ENCODE data around the gene NUDT22.

The NUDT22 gene, protein sequence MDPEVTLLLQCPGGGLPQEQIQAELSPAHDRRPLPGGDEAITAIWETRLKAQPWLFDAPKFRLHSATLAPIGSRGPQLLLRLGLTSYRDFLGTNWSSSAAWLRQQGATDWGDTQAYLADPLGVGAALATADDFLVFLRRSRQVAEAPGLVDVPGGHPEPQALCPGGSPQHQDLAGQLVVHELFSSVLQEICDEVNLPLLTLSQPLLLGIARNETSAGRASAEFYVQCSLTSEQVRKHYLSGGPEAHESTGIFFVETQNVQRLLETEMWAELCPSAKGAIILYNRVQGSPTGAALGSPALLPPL

DNA sequence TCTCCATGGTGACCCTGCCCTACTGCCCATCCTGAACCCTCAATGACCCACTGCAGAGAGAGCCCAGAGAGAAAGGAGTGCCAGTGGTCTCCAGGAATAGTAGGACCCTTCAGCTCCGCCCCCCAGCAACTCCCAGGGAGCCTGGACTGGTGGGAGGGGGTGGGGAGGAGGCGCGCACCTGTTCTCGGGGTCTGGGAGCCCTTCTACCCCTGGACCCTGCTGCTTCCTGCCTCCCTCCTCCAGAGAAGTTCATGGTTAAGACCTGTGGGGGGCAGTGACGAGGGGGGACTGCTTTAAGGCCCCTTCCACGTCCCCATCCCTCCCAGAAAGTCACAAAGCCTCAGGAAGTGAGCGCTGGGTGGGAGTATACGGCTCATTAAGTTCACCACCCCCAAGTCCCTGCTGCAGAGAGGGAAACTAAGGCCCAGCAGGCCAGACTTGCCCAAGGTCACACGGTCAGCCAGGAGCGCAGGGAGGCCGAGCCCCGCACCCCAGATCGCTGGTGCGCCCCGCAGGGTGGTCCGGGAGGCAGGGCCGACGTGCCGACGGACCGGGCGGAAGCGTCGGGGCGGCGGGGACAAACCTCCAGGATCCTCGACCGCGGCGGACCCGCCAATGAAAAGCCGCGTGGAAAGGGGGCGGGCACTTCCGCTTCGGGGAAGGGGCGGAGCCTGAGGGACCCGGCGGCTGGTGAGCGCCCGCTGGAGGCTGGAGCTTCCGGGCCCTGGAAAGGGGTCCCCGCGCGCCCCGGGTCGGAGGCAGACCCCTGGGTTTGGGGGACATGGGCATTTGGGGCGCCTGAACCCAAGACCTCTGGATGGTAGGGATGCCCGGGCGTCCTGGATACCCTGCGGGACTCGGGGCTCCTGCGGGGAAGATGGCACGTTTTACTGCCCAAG, at the start of gene NUDT22, which contains the start of gene TRPT1:
Gene NUDT22 (plus strand): TSS at position 667 of the 899 bp plus-strand sequence. CDS start 379 bp downstream, outside the sequence.
Gene TRPT1 (minus strand): TSS at position 579 of the 899 bp plus-strand sequence. CDS start 326 bp downstream, at position 253.
- peak; percentile 97 for DNase-seq

DNA sequence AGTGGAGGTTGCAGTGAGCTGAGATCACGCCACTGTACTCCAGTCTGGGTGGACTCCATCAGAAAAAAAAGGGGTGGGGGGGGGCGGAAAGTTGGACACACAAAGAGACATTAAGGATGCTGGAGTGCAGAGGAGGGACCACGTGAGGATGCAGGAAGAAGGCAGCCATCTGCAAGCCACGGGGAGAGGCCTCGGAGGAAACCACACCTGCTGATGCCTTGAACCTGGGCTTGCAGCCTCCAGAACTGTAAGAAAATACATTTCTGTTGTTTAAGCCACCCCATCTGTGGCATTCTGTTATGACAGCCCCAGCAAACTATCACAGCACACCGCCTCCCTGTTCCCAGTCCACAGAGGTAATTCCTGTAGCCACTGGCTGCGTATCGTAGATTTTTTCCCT, 49.3 kb upstream of the NUDT22 start:
- DNase-seq = no peak

DNA sequence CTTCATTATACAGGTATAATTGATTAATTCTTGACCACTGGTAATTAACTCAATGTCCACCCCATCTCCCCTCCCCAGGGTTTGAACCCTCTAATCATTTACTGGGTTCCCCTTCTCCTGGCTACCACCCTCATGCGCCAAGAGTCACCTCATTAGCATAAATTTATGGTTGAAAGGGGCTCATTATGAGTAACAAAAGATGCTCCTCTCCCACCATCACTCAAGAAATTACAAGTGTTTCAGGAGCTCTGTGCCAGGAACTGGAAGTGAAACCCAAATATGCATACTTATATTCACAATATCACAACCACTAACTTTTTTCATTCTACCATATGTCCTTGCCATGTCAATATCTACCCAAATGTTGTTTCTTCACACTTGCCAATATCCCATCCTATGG, 47.9 kb upstream of the NUDT22 start:
- DNase-seq = no peak

DNA sequence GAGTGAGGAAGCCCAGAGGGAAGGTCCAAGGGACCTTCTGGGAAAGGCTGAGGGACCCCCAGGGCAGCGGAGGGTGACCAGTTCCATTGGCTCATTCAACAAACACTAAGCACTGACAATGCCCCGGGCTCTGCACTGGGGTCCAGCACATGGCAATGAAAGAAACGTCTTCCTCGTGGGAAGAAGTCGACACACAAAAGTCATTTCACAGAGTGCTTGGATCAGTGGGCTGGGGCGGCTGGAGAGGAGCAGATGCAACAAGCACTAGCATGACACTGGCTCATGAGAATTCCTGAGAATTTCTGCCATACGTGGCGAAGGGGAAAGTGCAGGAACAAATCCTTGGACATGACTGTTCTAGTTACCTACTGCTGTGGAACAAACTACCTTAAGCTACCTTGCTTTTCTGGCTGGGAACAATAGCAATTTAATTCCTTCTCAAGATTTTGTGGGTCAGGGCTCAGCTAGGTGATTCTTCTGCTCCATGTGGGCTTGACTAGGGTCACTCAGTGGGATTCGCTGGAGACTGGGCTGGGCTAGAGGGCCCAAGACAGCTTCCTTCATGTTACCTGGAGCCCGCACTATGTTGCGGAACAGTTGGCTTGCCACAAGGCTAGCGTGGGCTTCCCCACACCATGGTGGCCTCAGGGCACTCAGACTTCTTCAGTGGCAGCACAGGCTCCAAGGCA, 47.0 kb upstream of the NUDT22 start:
- no peak for DNase-seq

DNA sequence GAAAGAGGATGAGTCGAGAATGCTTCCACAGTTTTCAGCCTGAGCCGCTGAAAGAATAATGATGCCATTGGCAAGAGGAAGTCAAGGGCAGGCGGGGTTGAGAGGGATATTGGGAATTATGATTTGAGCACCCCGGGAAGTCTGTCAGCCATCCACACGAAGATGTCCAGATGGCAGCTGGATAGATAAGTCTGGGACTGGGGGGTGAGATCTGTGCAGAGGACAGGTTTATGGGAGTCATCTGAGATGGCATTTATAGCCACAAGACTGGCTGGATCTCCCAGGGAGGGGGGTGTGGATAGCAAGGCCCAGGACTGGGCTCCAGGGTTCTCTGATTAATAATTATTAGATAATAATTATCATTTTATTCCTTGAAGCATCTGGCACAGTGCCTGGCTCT, 45.2 kb upstream of the NUDT22 start:
- no peak for DNase-seq

DNA sequence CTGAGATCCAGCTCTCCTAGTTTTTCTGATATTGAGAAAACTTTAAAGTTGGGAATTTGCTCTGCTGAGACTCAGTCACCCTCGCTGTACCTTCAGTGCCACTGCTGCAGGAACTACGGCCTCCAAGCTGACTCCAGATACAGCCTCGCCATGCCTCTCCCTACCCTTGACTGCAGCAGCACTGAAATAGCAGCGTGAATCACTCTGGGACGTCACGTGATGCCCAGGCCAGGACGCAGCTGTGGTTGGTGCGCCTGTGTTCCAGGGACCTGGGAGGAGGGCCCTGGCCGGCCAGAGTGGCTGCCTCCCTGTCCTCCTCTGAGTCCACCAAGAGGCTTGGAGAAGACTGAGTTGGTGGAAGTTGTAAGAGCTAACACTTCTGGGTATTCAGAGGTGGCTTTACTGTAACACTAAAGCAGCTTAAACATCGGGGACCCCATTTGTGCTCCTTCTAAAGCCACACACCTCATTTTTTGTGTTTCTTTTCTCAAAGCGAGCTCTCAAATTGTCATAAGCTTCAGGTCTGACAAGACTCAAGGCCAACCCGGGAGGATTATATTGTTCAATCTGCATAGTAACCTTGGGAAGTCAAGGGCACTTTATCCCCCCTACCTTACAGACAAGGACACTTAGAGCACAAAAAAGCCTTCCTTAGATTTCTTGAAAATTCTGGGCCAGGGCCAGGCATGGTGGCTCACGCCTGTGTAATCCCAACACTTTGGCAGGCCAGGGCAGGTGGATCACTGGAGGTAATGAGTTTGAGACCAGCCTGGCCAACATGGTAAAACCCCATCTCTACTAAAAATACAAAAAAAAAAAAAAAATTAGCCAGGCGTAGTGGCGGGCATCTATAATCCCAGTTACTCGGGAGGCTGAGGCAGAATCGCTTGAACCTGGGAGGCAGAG, 44.3 kb upstream of the NUDT22 start:
- DNase-seq = peak; percentile 70

DNA sequence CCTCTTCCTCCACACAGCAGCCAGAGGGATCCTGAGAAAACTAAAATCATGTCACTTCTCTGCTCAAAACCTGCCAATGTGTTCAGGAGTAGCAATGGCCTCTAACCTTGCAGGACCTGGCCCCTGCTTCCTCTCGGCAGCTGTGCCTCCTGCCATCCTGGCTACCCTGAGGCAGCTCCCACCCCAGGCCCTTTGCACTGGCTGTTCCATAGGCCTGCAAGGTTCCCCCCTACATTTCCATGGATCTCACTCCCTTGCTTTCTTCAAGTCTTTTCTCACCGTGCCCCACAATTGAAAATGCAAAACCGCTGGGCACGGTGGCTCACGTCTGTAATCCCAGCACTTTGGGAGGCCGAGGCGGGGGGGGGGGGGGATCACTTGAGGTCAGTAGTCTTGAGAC, 42.2 kb upstream of the NUDT22 start:
- DNase-seq = no peak

DNA sequence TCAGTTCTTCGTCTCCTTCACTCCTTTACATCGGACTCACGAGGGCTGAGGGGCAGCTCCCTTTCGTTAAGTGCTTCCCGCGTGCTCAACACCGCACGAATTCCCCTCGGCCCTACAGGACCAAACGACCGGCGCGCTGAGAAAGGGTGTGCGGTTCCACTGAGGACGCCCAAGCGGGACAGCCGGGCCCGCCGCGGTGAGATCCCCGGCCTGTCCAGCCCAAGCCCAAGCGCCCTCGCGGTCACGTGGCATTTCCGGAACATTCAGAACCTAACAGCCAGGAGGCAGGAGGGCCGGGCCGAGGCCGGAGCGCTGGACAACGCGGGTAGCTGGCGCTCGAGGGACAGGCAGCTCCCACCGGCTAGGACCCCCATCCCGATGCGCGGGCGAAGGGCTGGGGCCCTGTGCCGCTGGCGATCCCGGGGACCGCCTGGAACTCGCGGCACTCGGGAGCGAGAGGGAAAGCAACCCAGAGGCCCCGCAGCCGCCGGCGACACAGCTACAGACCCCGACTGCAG, 40.8 kb upstream of the NUDT22 start:
- no peak for DNase-seq

DNA sequence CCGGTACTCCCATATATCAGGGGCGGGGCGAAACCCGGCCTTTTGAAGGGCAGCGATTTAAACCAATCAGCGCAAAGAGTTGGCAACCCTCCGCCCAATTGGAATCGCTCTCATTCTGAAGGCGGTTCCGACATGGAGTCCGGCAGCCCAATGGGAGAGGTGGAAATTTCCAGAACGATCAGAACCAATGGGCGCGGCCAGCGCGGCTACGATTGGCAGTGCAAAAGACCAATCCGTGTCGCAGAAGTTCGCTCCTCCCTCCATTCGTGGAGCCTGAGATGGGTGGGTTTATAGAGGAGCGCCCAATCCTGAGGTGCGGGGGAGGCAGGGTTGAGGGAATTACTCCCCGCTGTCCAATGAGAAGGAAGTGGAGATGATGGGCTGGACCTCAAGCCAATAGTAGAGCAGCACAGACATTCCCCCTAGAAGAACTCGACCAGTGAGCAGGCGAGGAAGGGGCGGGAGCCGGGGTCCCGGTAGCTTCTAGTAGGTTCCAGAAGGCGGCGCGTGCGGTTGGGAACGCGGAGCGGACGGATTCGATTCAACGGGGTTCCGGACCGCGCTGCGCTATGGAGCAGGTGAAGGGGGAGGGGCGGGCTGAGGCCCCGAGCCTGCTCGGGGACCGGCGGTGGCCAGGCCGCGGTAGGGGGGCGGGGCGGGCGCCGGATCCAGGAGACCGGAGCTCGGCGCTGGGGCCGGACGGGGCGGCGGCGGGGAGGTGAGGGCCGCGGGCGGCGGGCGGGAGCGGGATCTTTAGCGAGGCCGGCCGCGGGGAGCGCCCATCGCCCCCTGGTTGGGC, 40.2 kb upstream of the NUDT22 start, which contains the start of gene STIP1:
Gene STIP1 (plus strand): TSS at position 479 of the 799 bp plus-strand sequence. CDS start 91 bp downstream, at position 570.
- peak; percentile 98 for DNase-seq

DNA sequence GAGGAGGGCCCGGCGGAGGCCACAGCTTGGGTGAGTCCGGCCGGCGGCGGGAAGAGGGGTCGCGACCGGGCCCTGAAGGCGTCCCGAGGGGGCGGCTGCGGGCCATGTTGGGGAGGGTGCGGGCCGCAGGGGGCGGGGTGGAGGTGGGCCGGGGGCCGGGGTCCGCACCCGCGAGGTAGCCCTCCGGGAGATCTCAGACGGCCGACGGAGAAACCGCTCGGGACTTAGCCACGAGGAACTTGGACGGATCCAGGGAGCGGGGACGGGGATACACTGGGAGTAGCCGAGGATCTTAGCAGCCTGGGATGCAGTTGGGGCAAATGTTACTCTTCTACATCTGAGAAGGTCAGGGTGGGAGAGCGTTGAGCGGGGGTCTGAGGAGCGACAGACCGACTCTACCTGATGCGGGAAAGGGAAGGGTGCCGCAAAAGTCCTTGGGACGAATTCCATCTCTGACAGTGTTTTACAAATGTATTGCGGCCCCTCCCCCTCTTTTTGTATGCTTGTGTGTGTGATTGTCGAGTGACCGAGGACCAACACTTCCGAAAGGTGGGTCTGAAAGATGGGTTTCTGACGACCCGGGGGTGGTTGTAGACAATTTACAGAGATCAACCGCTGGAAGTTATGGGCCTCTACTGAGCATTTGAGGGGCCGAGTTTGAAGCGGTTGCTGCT, 39.4 kb upstream of the NUDT22 start:
- DNase-seq = peak; percentile 59

DNA sequence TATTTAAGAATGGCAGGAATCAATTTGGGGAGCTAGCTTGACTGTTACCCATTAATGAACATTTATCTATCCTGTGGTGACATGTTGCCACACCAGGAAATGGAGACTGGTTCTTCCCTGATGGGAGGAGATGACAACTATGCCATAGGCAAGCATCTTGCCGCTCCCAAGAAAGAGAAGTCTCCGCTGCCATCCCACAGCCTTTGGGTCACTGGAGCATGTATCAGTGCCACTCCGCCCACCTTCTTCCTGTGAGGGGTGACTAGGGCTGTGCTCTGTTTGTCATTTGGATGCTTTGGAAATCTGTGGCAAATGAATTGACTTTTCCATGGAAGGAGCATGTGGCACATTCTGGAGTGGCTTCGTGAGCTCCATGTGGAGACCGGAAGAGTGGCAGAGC, 33.6 kb upstream of the NUDT22 start:
- no peak for DNase-seq

DNA sequence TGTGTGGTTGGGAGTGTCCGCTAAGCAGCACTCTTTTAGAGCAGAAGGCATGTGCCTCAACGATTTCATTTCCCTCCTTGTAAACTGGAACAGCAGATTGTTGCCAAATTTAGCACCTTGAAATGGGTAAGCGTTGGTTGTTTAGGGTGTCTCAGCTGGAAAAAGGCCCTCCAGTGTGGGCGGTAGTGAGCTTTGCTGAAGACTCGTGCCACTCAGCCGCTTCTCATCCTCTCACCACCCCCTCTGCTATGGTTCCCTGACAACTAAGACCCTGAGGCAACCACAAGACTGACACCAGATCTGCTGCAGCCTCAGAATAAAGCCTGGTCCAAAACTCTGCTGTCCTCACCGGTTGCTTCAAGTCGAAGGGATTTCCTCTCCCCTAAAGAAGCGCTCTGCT, 29.4 kb upstream of the NUDT22 start:
- DNase-seq = no peak

DNA sequence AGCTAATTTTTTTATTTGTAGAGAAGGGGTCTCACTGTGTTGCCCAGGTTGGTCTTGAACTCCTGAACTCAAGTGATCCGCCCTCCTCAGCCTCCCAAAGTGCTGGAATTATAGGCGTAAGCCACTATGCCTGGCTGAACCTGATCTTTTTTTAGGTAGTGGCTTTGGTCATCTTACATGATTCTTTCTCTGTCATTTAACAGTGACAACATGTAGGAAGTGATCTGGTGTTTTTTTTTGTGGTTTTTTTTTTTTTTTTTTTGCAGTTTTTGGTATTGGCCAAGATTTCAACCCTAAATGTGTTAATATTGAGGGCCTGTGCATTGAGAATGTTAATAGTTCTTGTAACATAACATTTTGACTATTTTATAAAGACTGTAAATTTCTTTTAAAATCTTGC, 27.6 kb upstream of the NUDT22 start:
- no peak for DNase-seq

DNA sequence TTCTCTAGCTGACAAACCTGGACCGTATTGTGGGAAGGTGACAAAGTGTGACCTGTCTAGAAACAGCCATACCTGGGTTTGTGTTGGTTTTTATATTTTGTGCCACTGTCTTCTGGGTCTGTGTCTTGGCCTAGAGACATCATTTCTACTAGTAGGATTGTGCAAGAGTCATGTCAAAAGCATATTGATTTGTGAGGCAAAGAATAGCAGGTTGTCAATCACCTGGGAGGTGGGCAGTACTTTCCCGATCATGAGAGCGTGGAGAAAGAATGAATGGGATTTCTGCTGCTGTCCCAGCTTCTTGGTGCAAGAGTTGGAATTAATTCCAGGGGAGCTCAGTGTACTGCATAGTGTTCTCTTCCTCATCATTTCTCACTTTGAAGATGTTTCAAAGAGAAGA, 24.5 kb upstream of the NUDT22 start:
- DNase-seq = no peak

DNA sequence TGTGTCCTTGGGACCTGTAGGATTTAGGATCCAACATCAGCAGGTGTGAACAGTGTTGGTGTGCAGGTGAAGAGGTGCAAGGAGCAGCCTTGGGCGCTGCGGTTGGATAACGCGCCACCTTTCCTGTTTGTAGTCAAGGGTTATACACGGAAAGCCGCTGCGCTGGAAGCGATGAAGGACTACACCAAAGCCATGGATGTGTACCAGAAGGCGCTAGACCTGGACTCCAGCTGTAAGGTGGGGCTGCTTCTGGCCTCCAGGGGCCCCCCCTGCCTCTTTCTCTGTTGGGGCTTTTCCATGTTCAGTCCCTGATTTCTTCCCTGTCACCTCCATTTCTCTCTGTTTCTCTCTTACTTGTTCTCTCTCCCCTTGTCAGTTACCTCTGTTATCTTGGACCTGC, 23.1 kb upstream of the NUDT22 start:
- DNase-seq = no peak

DNA sequence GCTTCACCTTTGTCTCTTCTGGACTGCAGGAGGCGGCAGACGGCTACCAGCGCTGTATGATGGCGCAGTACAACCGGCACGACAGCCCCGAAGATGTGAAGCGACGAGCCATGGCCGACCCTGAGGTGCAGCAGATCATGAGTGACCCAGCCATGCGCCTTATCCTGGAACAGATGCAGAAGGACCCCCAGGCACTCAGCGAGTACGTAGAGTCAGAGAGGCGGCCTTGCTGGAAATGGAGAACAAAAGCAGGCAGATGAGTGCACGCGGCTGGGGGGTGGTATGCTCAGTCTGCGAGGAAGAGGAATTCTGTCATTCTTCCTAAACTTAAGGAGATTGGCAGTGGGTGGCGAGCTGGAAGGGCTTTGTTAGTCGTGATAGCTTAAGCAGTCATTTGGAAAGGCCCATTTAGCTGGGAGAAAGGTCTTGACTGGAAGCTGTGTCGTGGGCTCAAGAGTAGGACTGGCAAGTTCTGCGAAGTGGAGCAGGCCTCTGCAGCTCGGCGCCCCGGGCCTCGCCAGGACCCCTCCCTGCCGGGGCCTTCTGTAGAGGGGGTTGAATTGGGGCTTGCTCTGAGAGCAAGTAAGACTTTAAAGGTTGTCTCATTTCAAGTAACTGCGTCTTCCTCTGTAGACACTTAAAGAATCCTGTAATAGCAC, 22.5 kb upstream of the NUDT22 start:
- no peak for DNase-seq

DNA sequence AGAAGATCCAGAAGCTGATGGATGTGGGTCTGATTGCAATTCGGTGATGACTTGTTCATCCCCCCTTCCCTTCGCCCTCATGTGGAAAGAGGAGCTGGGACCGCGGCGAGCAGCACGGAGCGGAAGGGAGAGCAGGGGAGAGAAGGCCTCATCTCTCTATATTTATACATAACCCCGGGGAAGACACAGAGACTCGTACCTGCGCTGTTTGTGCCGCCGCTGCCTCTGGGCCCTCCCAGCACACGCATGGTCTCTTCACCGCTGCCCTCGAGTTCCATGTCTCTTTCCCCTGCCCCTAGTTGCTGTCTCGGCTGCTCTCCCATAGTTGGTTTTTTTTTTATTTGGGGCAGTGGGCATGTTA, 22.0 kb upstream of the NUDT22 start:
- no peak for DNase-seq

DNA sequence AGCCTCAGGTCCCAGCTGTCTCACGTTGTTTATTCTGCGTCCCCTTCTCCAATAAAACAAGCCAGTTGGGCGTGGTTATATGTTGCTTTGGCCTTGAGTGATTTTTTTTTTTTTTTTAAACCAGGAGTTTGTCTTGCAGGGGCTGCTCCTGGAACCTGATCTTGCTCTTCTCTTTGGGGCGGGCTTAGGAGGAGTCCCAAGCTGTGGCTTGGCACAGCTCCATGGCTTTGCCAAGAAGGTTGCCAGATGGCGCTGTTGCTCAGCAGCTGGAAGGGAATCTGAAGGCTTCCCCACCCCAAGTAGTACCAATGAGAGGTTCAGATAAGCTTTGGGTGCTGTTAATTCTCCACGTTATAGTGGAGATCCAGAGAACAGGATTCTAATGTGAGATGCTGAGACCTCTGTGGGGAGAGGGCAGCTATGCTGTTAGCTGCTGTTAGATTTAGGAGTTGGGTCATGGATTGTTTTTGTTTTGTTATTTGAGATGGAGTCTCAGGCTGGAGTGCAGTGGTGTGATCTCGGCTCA, 21.5 kb upstream of the NUDT22 start:
- DNase-seq = peak; percentile 80

DNA sequence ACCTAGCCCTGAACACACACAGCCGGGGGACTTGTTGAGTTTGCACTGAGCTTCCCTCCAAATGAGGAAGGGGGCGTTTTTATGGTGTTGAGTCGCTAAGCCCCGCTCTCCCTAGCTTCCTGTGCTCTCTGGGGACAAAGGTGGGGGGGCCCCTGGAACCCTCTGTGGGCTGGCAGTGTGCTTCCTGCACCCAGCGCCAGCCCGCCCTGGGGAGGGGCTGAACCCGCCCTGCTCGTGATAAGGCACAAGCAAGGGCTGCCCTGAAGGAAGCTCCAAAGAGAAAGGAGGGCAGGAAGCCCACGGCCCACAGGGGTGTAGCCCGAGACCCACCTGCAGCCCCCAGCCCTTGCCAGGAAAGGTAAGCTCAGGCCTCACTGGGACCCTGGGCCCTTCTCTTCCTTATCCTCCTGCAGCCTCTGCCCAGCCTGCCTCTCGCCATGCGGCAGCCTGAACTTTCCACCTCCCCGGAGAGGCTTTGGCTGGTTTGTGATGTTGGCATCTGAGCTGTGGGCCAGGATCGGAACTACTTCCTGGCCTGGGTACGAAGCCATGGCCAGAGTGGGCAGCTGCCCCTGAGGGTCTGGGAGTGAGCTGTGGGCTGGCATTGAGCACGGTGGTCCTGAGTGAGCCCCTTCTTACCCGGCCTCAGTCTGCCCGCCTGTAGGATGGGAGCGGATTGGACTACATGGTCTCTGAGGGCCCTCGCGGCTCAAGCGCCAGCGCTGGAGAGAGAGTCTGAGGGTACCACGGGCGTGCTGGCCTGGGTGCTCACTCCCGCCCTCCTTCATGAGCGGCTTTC, 19.4 kb upstream of the NUDT22 start, which contains the start of gene FERMT3:
Gene FERMT3 (plus strand): TSS at position 265 of the 799 bp plus-strand sequence. CDS start 644 bp downstream, outside the sequence.
- DNase-seq = peak; percentile 92

Measured in stimulated activated CD4-positive, alpha-beta T cell treated with anti-CD3 and anti-CD28 coated beads, Interleukin-15, amount 100 ng/mL, for 24 hours (primary cell).